Fibroblast of mammary gland (primary cell): ENCODE data around the gene DNAJB4.

Source experiments
- DNase-seq: peaks from one replicate; pipeline ENCODE4 v3.0.0-alpha.2; 2010; ENCODE audit warnings: low read depth
- H3K4me3 ChIP-seq: 2 replicates; pipeline ENCODE4 v1.5.1; 2011; ENCODE audit warnings: low read depth, mild to moderate bottlenecking, low read length, moderate library complexity; ENCODE audit not compliant: control insufficient read depth
- TF ChIP-seq, protein P1 (sequence below): conservative IDR thresholded peaks from 2 replicates; pipeline ENCODE4 v1.5.1; 2011; ENCODE audit warnings: low read depth, low read length, inconsistent platforms; ENCODE audit not compliant: control insufficient read depth, insufficient read depth

The DNAJB4 gene

DNA sequence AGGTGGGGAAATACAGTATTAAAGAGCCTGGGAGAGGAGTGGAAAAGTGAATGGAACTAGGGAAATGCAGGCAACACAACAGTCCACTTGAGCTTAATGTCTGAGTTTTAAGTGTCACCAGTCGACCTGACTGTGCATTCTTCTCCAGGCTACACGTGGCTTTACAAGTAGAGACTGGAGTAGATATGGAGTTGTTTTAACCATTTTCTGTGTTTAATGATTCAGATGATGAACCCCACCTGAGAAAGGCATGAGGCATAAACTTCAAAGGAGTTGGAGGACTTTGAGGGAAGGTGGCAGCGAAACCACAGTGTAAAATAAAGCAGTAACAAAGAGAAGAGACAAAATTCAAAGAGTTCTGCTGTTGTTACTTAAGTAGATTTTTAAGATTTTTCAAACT, 38.4 kb upstream of the DNAJB4 start:
- TF ChIP-seq, protein P1, sequence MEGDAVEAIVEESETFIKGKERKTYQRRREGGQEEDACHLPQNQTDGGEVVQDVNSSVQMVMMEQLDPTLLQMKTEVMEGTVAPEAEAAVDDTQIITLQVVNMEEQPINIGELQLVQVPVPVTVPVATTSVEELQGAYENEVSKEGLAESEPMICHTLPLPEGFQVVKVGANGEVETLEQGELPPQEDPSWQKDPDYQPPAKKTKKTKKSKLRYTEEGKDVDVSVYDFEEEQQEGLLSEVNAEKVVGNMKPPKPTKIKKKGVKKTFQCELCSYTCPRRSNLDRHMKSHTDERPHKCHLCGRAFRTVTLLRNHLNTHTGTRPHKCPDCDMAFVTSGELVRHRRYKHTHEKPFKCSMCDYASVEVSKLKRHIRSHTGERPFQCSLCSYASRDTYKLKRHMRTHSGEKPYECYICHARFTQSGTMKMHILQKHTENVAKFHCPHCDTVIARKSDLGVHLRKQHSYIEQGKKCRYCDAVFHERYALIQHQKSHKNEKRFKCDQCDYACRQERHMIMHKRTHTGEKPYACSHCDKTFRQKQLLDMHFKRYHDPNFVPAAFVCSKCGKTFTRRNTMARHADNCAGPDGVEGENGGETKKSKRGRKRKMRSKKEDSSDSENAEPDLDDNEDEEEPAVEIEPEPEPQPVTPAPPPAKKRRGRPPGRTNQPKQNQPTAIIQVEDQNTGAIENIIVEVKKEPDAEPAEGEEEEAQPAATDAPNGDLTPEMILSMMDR, result no peak
- no peak for DNase-seq
- no peak overlapping the region for H3K4me3 ChIP-seq

DNA sequence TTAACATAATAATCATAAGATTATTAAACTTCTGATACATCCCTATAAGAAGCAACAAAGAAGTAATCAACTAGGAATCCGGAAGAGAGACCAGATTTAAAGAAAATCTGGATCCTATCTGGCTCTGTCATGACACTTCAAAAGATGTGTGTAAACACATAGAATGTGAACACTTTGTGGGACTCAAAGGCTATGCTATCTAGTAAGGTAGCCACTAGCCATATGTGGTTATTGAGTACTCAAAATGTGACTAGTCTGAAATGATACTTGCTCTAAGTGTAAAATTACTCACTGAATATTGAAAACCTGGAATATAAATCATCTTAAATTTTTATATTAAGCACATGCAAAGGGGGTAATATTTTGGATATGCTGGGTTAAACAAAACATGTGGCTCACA, 34.5 kb upstream of the DNAJB4 start:
- H3K4me3 ChIP-seq, result no peak overlapping the region
- TF ChIP-seq, protein P1, result no peak
- DNase-seq, result peak; percentile 20

DNA sequence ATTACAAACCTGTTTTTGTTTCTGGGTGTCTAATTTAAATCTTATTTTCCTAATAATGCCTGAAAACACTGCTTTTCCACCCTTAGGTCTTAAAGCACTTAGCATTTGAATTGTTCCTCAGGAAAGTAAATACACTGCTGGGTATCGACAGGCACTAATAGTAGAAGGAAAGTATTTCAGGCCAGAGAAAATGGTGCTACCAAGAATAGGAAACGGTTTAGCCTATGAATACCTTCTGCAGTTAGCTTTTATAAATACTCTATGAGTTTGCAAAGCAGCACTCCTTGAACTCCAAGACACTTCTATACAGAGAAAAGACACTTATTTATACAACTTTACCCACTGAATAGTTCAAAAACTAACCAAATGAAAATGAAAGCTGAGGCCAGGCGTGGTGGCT, 32.7 kb upstream of the DNAJB4 start:
- no peak overlapping the region for H3K4me3 ChIP-seq
- DNase-seq, result no peak
- TF ChIP-seq, protein P1, result no peak

DNA sequence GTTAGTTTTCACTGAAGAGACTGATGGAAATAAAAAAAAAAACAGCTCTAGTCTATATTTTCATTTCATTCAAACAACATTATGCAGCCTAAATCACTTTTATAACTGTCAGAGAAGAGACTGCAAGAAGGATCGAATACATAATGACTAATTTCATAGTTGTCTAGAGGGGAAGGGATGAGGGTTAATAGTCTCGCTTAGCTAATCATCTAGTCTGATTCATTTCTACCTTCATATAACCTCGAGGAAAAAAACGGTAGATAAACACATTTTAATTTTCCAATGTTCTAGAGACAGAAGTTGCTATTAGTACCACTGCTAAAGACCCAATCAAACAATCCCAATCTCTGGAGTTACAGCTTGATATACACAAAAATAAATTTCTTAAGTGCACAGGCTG, 29.4 kb upstream of the DNAJB4 start:
- DNase-seq, result peak; percentile 69
- H3K4me3 ChIP-seq, result peak overlapping the region; percentile 88
- TF ChIP-seq, protein P1, result no peak

DNA sequence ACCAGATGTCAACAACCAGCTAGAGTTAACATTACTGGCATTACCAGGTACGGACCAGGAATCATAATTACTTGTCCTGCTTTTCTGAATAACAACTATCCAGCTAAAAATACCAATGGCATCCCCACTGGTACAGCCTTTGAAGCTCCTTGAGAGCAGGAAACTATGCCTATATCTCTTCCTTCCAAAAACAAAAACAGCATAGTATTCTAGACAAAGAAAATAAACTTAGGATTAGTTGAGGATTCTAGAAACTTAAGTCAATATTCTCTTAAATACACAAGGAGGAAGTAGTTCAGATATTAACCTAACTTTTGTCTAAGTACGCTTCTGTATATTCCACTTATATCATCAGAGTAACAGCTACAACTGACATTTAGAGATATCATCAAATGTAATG, 28.8 kb upstream of the DNAJB4 start:
- TF ChIP-seq, protein P1, result no peak
- peak overlapping the region; percentile 88 for H3K4me3 ChIP-seq
- no peak for DNase-seq

DNA sequence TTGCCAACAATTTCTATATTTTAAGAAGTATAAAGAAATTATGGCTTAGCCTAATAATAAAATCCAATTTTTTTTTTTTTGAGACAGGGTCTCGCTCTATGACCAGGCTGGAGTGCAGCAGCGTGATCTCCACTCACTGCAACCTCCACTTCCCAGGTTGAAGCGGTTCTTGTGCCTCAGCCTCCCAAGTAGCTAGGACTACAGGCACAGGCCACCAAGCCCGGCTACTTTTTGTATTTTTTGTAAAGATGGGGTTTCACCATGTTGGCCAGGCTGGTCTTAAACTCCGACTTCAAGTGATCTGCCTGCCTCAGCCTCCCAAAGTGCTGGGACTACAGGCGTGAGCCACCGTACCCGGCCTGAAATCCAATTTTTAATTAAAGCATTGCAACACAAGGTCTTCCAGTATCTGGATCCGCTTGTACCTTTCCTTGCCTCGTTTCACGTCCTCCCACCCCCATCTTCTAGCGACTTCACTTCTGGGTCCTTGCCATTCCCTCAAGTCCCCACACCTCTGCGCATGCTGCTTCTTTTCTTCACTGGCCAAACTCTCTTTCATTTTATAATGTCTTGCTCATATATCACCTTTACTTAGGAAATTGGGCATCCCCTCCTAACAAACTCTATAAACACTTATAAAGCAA, 28.2 kb upstream of the DNAJB4 start:
- DNase-seq, result no peak
- TF ChIP-seq, protein P1, result no peak
- peak overlapping the region; percentile 88 for H3K4me3 ChIP-seq

DNA sequence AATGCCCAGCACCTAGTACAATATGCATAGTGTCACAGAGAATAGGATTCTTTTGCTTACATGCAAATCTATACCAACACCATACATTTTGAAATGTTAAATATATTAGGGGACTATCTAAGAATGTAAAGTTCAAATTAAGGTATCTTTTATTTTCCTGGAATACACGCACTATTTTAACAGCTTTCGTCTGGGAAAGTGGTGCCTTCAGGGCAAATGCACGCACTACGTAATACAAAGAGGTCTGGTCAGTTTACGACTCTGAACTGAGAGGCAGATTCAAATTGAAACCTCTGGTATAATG, 26.8 kb upstream of the DNAJB4 start:
- DNase-seq, result no peak
- peak overlapping the region; percentile 88 for H3K4me3 ChIP-seq
- TF ChIP-seq, protein P1, result no peak
